Uterus (tissue), 4 donors: ENCODE measurements around the gene PTDSS2. TPM values are rescaled to one million over a fixed set of nuclear protein-coding genes. Genes with fewer than 3 reads are reported as not detected.

Source experiments
- DNase-seq, 2 donors: peaks; one replicate each; pipeline ENCODE4 v3.0.0-alpha.2; 2019 to 2020
- H3K27ac ChIP-seq, 2 donors: fragments of 200-600 bp; sonication (generic); 1 replicate in 1 of 2; 2 replicates in 1 of 2; pipeline ENCODE4 v1.5.1; 2016 to 2018
- H3K27me3 ChIP-seq, 2 donors: fragments of 200-600 bp; sonication (generic); one replicate each; pipeline ENCODE4 v1.5.1; 2018 to 2019; ENCODE audit warnings: control low read depth in 1 of 2
- H3K36me3 ChIP-seq, 2 donors: fragments of 200-600 bp; sonication (generic); one replicate each; pipeline ENCODE4 v1.5.1; 2019; ENCODE audit warnings: control low read depth in 1 of 2
- H3K4me1 ChIP-seq, 2 donors: fragments of 200-600 bp; sonication (generic); one replicate each; pipeline ENCODE4 v1.5.1; 2018 to 2019; ENCODE audit warnings: control low read depth in 1 of 2
- H3K4me3 ChIP-seq, 2 donors: fragments of 200-600 bp; sonication (generic); 1 replicate in 1 of 2; 2 replicates in 1 of 2; pipeline ENCODE4 v1.5.1; 2018 to 2019; ENCODE audit warnings: mild to moderate bottlenecking in 1 of 2
- H3K9me3 ChIP-seq, 2 donors: fragments of 200-600 bp; sonication (generic); one replicate each; pipeline ENCODE4 v1.5.1; 2019; ENCODE audit warnings: control low read depth in 1 of 2
- CTCF ChIP-seq, 4 experiments: fragments of 200-600 bp in 2 of 4; fragments of 450-650 bp in 2 of 4; sonication (generic) in 2 of 4; IDR thresholded peaks; one replicate each; pipeline ENCODE4 v1.5.1; 2016 to 2019; ENCODE audit warnings: antibody characterized with exemption in 4 of 4, mild to moderate bottlenecking in 2 of 4, moderate library complexity in 1 of 4
- POLR2A ChIP-seq, 2 donors: fragments of 450-650 bp; IDR thresholded peaks; one replicate each; pipeline ENCODE4 v1.6.1; 2016; ENCODE audit warnings: antibody characterized with exemption in 2 of 2, mild to moderate bottlenecking in 1 of 2, moderate library complexity in 1 of 2
- intact Hi-C: fragments of 100-400 bp; cut with DNase I; formaldehyde crosslinking; loops from one replicate; pipeline ENCODE4 v1.15.1; 2023; ENCODE audit warnings: low total_unique reads
- total RNA-seq, 4 donors: library from RNA; depleted of rRNA in 3 of 4; stranded (reverse); fragments of >200 nt in 3 of 4; gene quantifications; one replicate each; pipeline versions ENCODE4 v1.1.0 to v1.2.4, GENCODE V29; 2014 to 2023
- donor health status: DM: yes; HTN: yes; CAD: no.

PTDSS2 gene
- total RNA-seq, 4 donors from 2014 or later = 20.7 to 43.7 (median 22.8) TPM

- H3K9me3 ChIP-seq = no peaks in the 10 kb centered on the region
- no peaks in the 10 kb centered on the region for H3K36me3 ChIP-seq
- TF ChIP-seq POLR2A (IDR thresholded peaks at IDR 0.05) = no peak
- TF ChIP-seq CTCF (IDR thresholded peaks at IDR 0.05) = no peak
- H3K4me1 ChIP-seq = no peaks in the 10 kb centered on the region
- H3K27me3 ChIP-seq = no peaks in the 10 kb centered on the region
- no peak for DNase-seq
- intact Hi-C loops = no loop called here
- no peak overlapping the region for H3K4me3 ChIP-seq
- H3K27ac ChIP-seq = no peak overlapping the region
Measured at GRCh38 chr11:491358-491757, 41.3 kb downstream of the PTDSS2 start.

- no peaks in the 10 kb centered on the region for H3K36me3 ChIP-seq
- H3K27me3 ChIP-seq = no peaks in the 10 kb centered on the region
- H3K4me1 ChIP-seq = no peaks in the 10 kb centered on the region
- intact Hi-C loops = no loop called here
- H3K9me3 ChIP-seq = no peaks in the 10 kb centered on the region
- no peak for TF ChIP-seq POLR2A (IDR thresholded peaks at IDR 0.05)
- TF ChIP-seq CTCF (IDR thresholded peaks at IDR 0.05) = no peak
- no peak overlapping the region for H3K27ac ChIP-seq
- no peak overlapping the region for H3K4me3 ChIP-seq
- no peak for DNase-seq
Measured at GRCh38 chr11:492427-493226, 42.5 kb downstream of the PTDSS2 start.

- H3K4me1 ChIP-seq = no peaks in the 10 kb centered on the region
- DNase-seq = no peak
- TF ChIP-seq CTCF (IDR thresholded peaks at IDR 0.05) (no peak), POLR2A (IDR thresholded peaks at IDR 0.05) (no peak)
- H3K36me3 ChIP-seq = no peaks in the 10 kb centered on the region
- H3K27ac ChIP-seq = no peak overlapping the region
- no peak overlapping the region for H3K4me3 ChIP-seq
- no peaks in the 10 kb centered on the region for H3K27me3 ChIP-seq
- no peaks in the 10 kb centered on the region for H3K9me3 ChIP-seq
- intact Hi-C loops = no loop called here
Measured at GRCh38 chr11:494761-495536, 44.9 kb downstream of the PTDSS2 start.

- Histone ChIP-seq H3K4me3 (no peak overlapping the region), H3K4me1 (no peaks in the 10 kb centered on the region), H3K9me3 (no peaks in the 10 kb centered on the region), H3K27ac (no peak overlapping the region), H3K27me3 (no peaks in the 10 kb centered on the region), H3K36me3 (no peaks in the 10 kb centered on the region)
- no peak for DNase-seq
- TF ChIP-seq CTCF (IDR thresholded peaks at IDR 0.05) (no peak), POLR2A (IDR thresholded peaks at IDR 0.05) (no peak)
- intact Hi-C loops = no loop called here
Measured at GRCh38 chr11:495537-495931, 45.5 kb downstream of the PTDSS2 start.
